Measurements from ENCODE around the gene IGBP1. TPM values are rescaled to one million over a fixed set of nuclear protein-coding genes. Genes with fewer than 3 reads are reported as not detected.

IGBP1 gene
- total RNA-seq, 1 donor from 2014 or later: 52.7 TPM

Other genes starting within 250 kb of the IGBP1 start
- not detected for gene AWAT2, start 83.5 kb upstream of the IGBP1 start, total RNA-seq
- not detected for gene OTUD6A, start 71.0 kb upstream of the IGBP1 start, total RNA-seq
- gene DGAT2L6, start 44.0 kb downstream of the IGBP1 start, total RNA-seq: not detected
- not detected for gene AWAT1, start 101.2 kb downstream of the IGBP1 start, total RNA-seq
- gene P2RY4, start 126.8 kb downstream of the IGBP1 start, total RNA-seq: not detected
- not detected for gene ARR3, start 134.9 kb downstream of the IGBP1 start, total RNA-seq
- not detected for gene RAB41, start 148.7 kb downstream of the IGBP1 start, total RNA-seq
- gene PDZD11, start 156.5 kb downstream of the IGBP1 start, total RNA-seq: 34.6 TPM
- 0.19 TPM for gene KIF4A, start 156.7 kb downstream of the IGBP1 start, total RNA-seq